AG04449 (cell line): Measurements from ENCODE around the gene ANO9.

Source experiments
- CTCF ChIA-PET: fragments of 350-600 bp; formaldehyde crosslinking; extraction: SDS; loops from one replicate; lab custom pipeline; 2021; ENCODE audit warnings: antibody characterized with exemption; lab: Yijun Ruan, JAX
- POLR2A ChIA-PET: fragments of 400-600, 350-600 bp; formaldehyde crosslinking; extraction: SDS; loops from one replicate; lab custom pipeline; 2020; ENCODE audit warnings: antibody characterized with exemption, inconsistent platforms; lab: Yijun Ruan, JAX
- DNase-seq: peaks from one replicate; pipeline ENCODE4 v3.0.0-alpha.2; 2010; ENCODE audit warnings: low read depth, low spot score
- H3K4me3 ChIP-seq: 2 replicates; pipeline ENCODE4 v1.5.1; 2011; ENCODE audit warnings: low read depth, mild to moderate bottlenecking, control low read depth, low read length
- CTCF ChIP-seq: IDR thresholded peaks from one replicate; pipeline ENCODE4 v1.5.1; 2011; ENCODE audit warnings: mild to moderate bottlenecking, moderate library complexity, low read length, control low read depth, inconsistent platforms; ENCODE audit not compliant: insufficient read depth; ENCODE audit errors: missing control alignments

The ANO9 gene

DNA sequence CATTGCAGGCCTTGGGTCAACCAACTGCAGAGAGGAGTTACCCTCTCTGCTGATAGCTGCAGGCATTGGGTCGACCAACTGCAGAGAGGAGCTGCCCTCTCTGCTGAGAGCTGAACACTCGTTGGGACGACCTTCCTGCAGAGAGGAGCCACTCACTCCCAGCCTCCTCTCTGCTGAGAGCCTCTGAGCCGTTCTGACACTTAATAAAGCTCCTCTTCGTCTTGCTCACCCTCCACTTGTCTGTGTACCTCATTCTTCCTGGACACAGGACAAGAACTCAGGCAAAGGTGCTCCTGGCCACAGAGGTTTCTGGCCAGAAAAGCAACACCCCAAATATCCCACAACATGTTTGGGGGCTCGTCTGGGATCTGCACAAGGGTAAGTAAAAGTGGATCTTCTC, 55.3 kb downstream of the ANO9 start:
- POLR2A ChIA-PET: no interaction called here
- CTCF ChIA-PET: interaction anchor here (1.0 to 1.7 kb wide), 2 partner anchors 16 to 81 kb away, joined by 3 to 6 read pairs; no protein-coding TSS in a partner anchor
- DNase-seq: no peak
- no peak overlapping the region for H3K4me3 ChIP-seq
- no peak for TF ChIP-seq CTCF

- no peak overlapping the region for H3K4me3 ChIP-seq
- no peak for DNase-seq
- POLR2A ChIA-PET: no interaction called here
- no peak for TF ChIP-seq CTCF
- CTCF ChIA-PET: interaction anchor here (1.0 to 1.7 kb wide), 2 partner anchors 15 to 80 kb away, joined by 3 to 6 read pairs; no protein-coding TSS in a partner anchor
These were observed 56.0 kb downstream of the ANO9 start for GRCh38 chr11:385594-386351.

- H3K4me3 ChIP-seq: no peak overlapping the region
- ChIA-PET CTCF (interaction anchor here (1.2 to 2.9 kb wide), 2 partner anchors 12 to 65 kb away, joined by 3 to 7 read pairs; no protein-coding TSS in a partner anchor), POLR2A (no interaction called here)
- DNase-seq: no peak
- TF ChIP-seq CTCF: no peak
These were observed 57.3 kb downstream of the ANO9 start for GRCh38 chr11:384511-384910.

DNA sequence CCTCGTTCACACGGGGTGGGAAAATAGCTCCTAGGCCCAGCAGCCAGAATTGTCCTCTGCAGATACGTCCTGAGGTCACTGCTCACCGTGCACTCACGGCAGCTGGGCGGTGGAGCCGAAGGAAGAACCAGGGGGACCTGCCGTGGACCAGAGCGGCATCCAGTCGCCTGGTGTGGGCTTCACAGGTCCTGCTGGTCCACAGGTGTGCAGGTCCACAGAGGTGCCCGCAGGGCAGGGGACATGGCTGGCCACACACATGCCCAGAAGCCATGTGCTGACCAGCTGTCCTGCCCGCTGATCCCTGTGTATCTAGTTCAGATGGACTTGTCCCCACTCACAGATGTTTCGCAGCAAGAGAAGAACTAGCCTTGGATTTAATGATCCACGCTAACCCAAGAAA, 58.4 kb downstream of the ANO9 start:
- ChIA-PET CTCF (interaction anchor here (1.2 to 2.9 kb wide), 2 partner anchors 13 to 66 kb away, joined by 3 to 7 read pairs; no protein-coding TSS in a partner anchor), POLR2A (no interaction called here)
- H3K4me3 ChIP-seq: no peak overlapping the region
- no peak for DNase-seq
- TF ChIP-seq CTCF: no peak

- ChIA-PET CTCF (interaction anchor here (2.9 kb wide), 1 partner anchor 67 kb away, joined by 7 read pairs; no protein-coding TSS in a partner anchor), POLR2A (no interaction called here)
These were observed 59.7 kb downstream of the ANO9 start for GRCh38 chr11:382081-382629.

More at GRCh38 chr11:382081-382629, 59.7 kb downstream of the ANO9 start:
- no peak for DNase-seq
- no peak overlapping the region for H3K4me3 ChIP-seq
- TF ChIP-seq CTCF: no peak
